OCI-LY7 (cell line): ENCODE data around the gene STOX2. TPM values are rescaled to one million over a fixed set of nuclear protein-coding genes. Genes with fewer than 3 reads are reported as not detected.

Source experiments
- BruUV-seq: library from RNA; stranded (reverse); fragments of 400-500 nt; replicated peaks from 2 replicates; lab custom pipeline; 2021; lab: Mats Ljungman, UMichigan
- CTCF ChIA-PET: fragments of 300-600 bp; sonication (Branson Sonifier 250); formaldehyde crosslinking; loops from one replicate; lab custom pipeline; 2022; ENCODE audit warnings: antibody characterized with exemption; ENCODE audit not compliant: unreplicated experiment; lab: Charles Lee
- POLR2A ChIA-PET: fragments of 300-600 bp; sonication (Branson Sonifier 250); formaldehyde crosslinking; loops from one replicate; lab custom pipeline; 2022; ENCODE audit warnings: antibody characterized with exemption; lab: Charles Lee
- DNase-seq: peaks from one replicate; pipeline ENCODE4 v3.0.0-alpha.2; 2015; ENCODE audit warnings: low spot score
- H2AFZ ChIP-seq: fragments of 200-600 bp; sonication (generic), shearing (Covaris generic); 2 replicates; pipeline ENCODE4 v1.6.1; 2014; ENCODE audit warnings: mild to moderate bottlenecking, antibody characterized with exemption, low read length, moderate library complexity
- H3K27ac ChIP-seq: fragments of 200-600 bp; sonication (generic); 2 replicates; pipeline ENCODE4 v1.5.1; 2014; ENCODE audit warnings: mixed run types, low read depth, mild to moderate bottlenecking, moderate library complexity, low read length, inconsistent platforms; ENCODE audit not compliant: poor library complexity, severe bottlenecking
- H3K36me3 ChIP-seq: fragments of 200-600 bp; sonication (generic); 2 replicates; pipeline ENCODE4 v1.6.1; 2014; ENCODE audit warnings: mild to moderate bottlenecking, antibody characterized with exemption, low read length, moderate library complexity, mixed read lengths; ENCODE audit not compliant: insufficient read depth
- H3K4me1 ChIP-seq: fragments of 200-600 bp; sonication (generic); 2 replicates; pipeline ENCODE4 v1.5.1; 2014; ENCODE audit warnings: mild to moderate bottlenecking, low read length; ENCODE audit not compliant: insufficient read depth, poor library complexity, severe bottlenecking
- H3K4me2 ChIP-seq: fragments of 200-600 bp; sonication (generic); 2 replicates; pipeline ENCODE4 v1.6.1; 2014; ENCODE audit warnings: mild to moderate bottlenecking, low read length
- H3K4me3 ChIP-seq: fragments of 200-600 bp; sonication (generic); 2 replicates; pipeline ENCODE4 v1.5.1; 2014; ENCODE audit warnings: mild to moderate bottlenecking, low read depth, low read length; ENCODE audit not compliant: poor library complexity, severe bottlenecking
- H3K79me2 ChIP-seq: fragments of 200-600 bp; sonication (generic); 2 replicates; pipeline ENCODE4 v1.6.1; 2016; ENCODE audit warnings: low read depth, mild to moderate bottlenecking, low read length, moderate library complexity, mixed read lengths; ENCODE audit not compliant: insufficient read depth
- H3K9me2 ChIP-seq: fragments of 200-600 bp; sonication (generic); 2 replicates; pipeline ENCODE4 v1.6.1; 2016; ENCODE audit warnings: mild to moderate bottlenecking, low read length, mixed read lengths; ENCODE audit not compliant: insufficient read depth
- H3K9me3 ChIP-seq: fragments of 200-600 bp; sonication (generic); 2 replicates; pipeline ENCODE4 v1.6.1; 2014; ENCODE audit warnings: mild to moderate bottlenecking, mixed run types, low read length, mixed read lengths
- H4K20me1 ChIP-seq: fragments of 200-600 bp; sonication (generic); 2 replicates; pipeline ENCODE4 v1.6.1; 2014; ENCODE audit warnings: mild to moderate bottlenecking, antibody characterized with exemption, low read length, moderate library complexity, mixed read lengths; ENCODE audit not compliant: insufficient read depth
- EZH2phosphoT487 ChIP-seq: fragments of 200-600 bp; sonication (generic); IDR thresholded peaks from 2 replicates; pipeline ENCODE4 v1.6.1; 2018; ENCODE audit warnings: low read depth, borderline replicate concordance, mild to moderate bottlenecking, mixed run types, antibody characterized with exemption, low read length, moderate library complexity, mixed read lengths
- intact Hi-C: fragments of 100-400 bp; cut with micrococcal nuclease; formaldehyde crosslinking; loops from one replicate; pipeline ENCODE4 v1.10.0; 2022; ENCODE audit not compliant: unreplicated experiment
- total RNA-seq, 2 experiments: library from RNA; depleted of rRNA in 1 of 2; stranded (reverse); fragments of >200 nt in 1 of 2; shearing (Covaris generic) in 1 of 2; gene quantifications; 2 replicates each; pipeline ENCODE4 v1.2.3, GENCODE V29; 2014 to 2022
- TF ChIP-seq, protein P1 (sequence below): fragments of 200-600 bp; sonication (generic); conservative IDR thresholded peaks from 2 replicates; pipeline ENCODE4 v1.5.1; 2014; ENCODE audit warnings: mild to moderate bottlenecking, antibody characterized with exemption, low read length, moderate library complexity, mixed read lengths

The STOX2 gene
- total RNA-seq, 2 experiments from 2014 or later: 0.38 TPM; not detected in 1

DNA sequence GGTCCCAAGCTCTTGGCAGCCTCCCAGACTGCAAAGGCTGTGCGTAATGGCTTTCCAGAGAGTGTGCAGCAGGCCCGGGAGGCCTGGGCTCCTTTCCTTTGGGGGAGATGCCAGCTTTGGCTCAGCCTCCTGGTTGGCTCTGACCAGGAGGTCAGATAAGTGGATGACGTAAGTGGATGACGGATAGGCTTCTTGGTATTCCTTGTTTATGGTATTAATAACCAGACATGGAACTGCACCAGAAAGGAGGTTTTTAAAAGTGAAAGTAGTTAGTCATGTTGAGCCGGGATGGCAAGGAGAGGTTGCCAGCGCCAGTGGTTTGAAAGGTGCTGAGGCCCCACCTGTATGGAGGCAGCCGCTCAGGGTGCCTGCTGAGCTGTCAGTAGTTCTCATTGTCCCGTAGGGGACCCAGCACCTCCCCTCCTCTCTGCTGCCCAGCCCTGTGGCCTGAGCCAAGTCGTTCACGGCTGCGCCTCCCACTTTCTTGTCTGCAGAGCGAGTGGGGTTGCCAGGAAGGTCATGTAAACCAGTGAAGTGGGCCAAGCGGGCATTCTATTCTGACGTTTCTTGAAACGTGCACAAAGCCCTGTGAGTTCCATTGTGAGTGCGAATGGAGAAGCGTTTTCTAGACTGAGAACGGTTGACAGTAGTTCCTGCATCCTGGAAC, 28.7 kb upstream of the STOX2 start:
- H3K4me2 ChIP-seq: no peak overlapping the region
- H3K27ac ChIP-seq: no peak overlapping the region
- H3K9me2 ChIP-seq: no peaks in the 10 kb centered on the region
- H4K20me1 ChIP-seq: no peaks in the 10 kb centered on the region
- no peaks in the 10 kb centered on the region for H3K36me3 ChIP-seq
- no peak for DNase-seq
- no peaks in the 10 kb centered on the region for H3K4me1 ChIP-seq
- no peak overlapping the region for H2AFZ ChIP-seq
- no peak overlapping the region for H3K4me3 ChIP-seq
- no TSS peak for BruUV-seq
- intact Hi-C loops: no loop called here
- no peaks in the 10 kb centered on the region for H3K79me2 ChIP-seq
- TF ChIP-seq, protein P1, sequence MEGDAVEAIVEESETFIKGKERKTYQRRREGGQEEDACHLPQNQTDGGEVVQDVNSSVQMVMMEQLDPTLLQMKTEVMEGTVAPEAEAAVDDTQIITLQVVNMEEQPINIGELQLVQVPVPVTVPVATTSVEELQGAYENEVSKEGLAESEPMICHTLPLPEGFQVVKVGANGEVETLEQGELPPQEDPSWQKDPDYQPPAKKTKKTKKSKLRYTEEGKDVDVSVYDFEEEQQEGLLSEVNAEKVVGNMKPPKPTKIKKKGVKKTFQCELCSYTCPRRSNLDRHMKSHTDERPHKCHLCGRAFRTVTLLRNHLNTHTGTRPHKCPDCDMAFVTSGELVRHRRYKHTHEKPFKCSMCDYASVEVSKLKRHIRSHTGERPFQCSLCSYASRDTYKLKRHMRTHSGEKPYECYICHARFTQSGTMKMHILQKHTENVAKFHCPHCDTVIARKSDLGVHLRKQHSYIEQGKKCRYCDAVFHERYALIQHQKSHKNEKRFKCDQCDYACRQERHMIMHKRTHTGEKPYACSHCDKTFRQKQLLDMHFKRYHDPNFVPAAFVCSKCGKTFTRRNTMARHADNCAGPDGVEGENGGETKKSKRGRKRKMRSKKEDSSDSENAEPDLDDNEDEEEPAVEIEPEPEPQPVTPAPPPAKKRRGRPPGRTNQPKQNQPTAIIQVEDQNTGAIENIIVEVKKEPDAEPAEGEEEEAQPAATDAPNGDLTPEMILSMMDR: no peak
- no peak for TF ChIP-seq EZH2phosphoT487
- ChIA-PET POLR2A (no interaction called here), CTCF (no interaction called here)
- no peaks in the 10 kb centered on the region for H3K9me3 ChIP-seq

- Histone ChIP-seq H3K36me3 (no peaks in the 10 kb centered on the region), H3K27ac (no peak overlapping the region), H3K79me2 (no peaks in the 10 kb centered on the region), H3K9me2 (no peaks in the 10 kb centered on the region), H3K4me1 (no peaks in the 10 kb centered on the region), H3K4me2 (no peak overlapping the region), H2AFZ (no peak overlapping the region), H3K4me3 (no peak overlapping the region), H3K9me3 (no peaks in the 10 kb centered on the region), H4K20me1 (no peaks in the 10 kb centered on the region)
- no peak for TF ChIP-seq EZH2phosphoT487
- TF ChIP-seq, protein P1: no peak
- no TSS peak for BruUV-seq
- no peak for DNase-seq
- intact Hi-C loops: loop anchor here (2.0 kb wide), 1 partner anchor 18 kb away; no protein-coding TSS in a partner anchor
- ChIA-PET POLR2A (interaction anchor here (0.7 kb wide), 1 partner anchor 12 kb away, joined by 3 read pairs; no protein-coding TSS in a partner anchor), CTCF (no interaction called here)
Measured at GRCh38 chr4:183878251-183878970, 26.7 kb upstream of the STOX2 start.
